Natural killer cell treated with Interleukin-12 subunit alpha and Interleukin-12 subunit beta and Interleukin-15 and Interleukin-18, amount 100 ng/mL, for 72 hours (primary cell): ENCODE results near the gene MBD1. TPM values are rescaled to one million over a fixed set of nuclear protein-coding genes. Genes with fewer than 3 reads are reported as not detected.
"Not testable (repeated sequence)": the region's sequence is repeated elsewhere in the genome, so short reads cannot be mapped to it uniquely, and the experiment has no call there.

Experiments
- ATAC-seq, 2 donors: fragments of 150-1000 bp; cut with Tn5 transposase in 1 of 2; sonication (Bioruptor Pico), chemical (Tn5 transposase) in 1 of 2; 2 replicates each; pipeline ENCODE4 v1.10.0; 2021
- DNase-seq: peaks from one replicate; pipeline ENCODE4 v3.0.0; 2022; ENCODE audit warnings: low spot score
- H3K27ac Mint-ChIP-seq, 2 donors: 1 replicate in 1 of 2; 2 replicates in 1 of 2; pipeline ENCODE4 v1.8.0; 2022; ENCODE audit warnings: mixed read lengths in 2 of 2, mild to moderate bottlenecking in 1 of 2, moderate library complexity in 1 of 2
- H3K27me3 Mint-ChIP-seq, 2 donors: 1 replicate in 1 of 2; 2 replicates in 1 of 2; pipeline ENCODE4 v1.8.0; 2022; ENCODE audit warnings: mixed read lengths in 2 of 2
- H3K36me3 Mint-ChIP-seq: one replicate; pipeline ENCODE4 v1.8.0; 2022; ENCODE audit warnings: mixed read lengths
- H3K4me1 Mint-ChIP-seq, 2 donors: 1 replicate in 1 of 2; 2 replicates in 1 of 2; pipeline ENCODE4 v1.8.0; 2022; ENCODE audit warnings: low read depth in 2 of 2, mixed read lengths in 2 of 2, mild to moderate bottlenecking in 1 of 2
- H3K4me3 Mint-ChIP-seq: one replicate; pipeline ENCODE4 v1.8.0; 2022; ENCODE audit warnings: mixed read lengths
- H3K9me3 Mint-ChIP-seq: 2 replicates; pipeline ENCODE4 v1.8.0; 2022; ENCODE audit warnings: mixed read lengths
- total RNA-seq, 2 donors: library from RNA; stranded (reverse); gene quantifications; one replicate each; pipeline ENCODE4 v1.2.3, GENCODE V29; 2022

Gene MBD1
- 100 to 1,000 TPM; 101 to 129 TPM for total RNA-seq

GRCh38 chr18:50281295-50281971, at the start of gene MBD1:
Gene MBD1, minus strand, starts transcription at chr18:50281523. Its CDS starts 1,531 bp downstream, at chr18:50279992.
- ATAC-seq = peak; percentile 93 to 95
- peak within 1 kb of the TSS; percentile 69 to 88 for H3K27ac Mint-ChIP-seq
- H3K4me3 Mint-ChIP-seq = peak within 1 kb of the TSS; percentile 91
- no peaks in the 10 kb centered on the region for H3K9me3 Mint-ChIP-seq
- DNase-seq = peak; percentile 98
- peaks cover 42 to 53% of the 10 kb centered on the region in 2 donors for H3K4me1 Mint-ChIP-seq
- peaks cover 29% of the 10 kb centered on the region for H3K36me3 Mint-ChIP-seq
- no peaks in the 10 kb centered on the region for H3K27me3 Mint-ChIP-seq

GRCh38 chr18:50330176-50330575, 48.9 kb upstream of the MBD1 start:
- Mint-ChIP-seq H3K27ac (no peak overlapping the region), H3K27me3 (peaks cover 24 to 34% of the 10 kb centered on the region in 2 donors), H3K36me3 (no peaks in the 10 kb centered on the region), H3K9me3 (no peaks in the 10 kb centered on the region), H3K4me1 (no peaks in the 10 kb centered on the region), H3K4me3 (no peak overlapping the region)
- DNase-seq (no peak), ATAC-seq (no peak)

- Mint-ChIP-seq H3K4me1 (no peaks in the 10 kb centered on the region), H3K9me3 (no peaks in the 10 kb centered on the region), H3K27ac (no peak overlapping the region)
Observed at GRCh38 chr18:50327983-50328382, 46.7 kb upstream of the MBD1 start.

GRCh38 chr18:50320719-50321118, 39.4 kb upstream of the MBD1 start:
- Mint-ChIP-seq H3K4me3 (peak overlapping the region; percentile 15), H3K4me1 (peaks cover 0 to 4% of the 10 kb centered on the region in 2 donors), H3K9me3 (no peaks in the 10 kb centered on the region), H3K36me3 (no peaks in the 10 kb centered on the region), H3K27me3 (peaks cover 23 to 32% of the 10 kb centered on the region in 2 donors), H3K27ac (no peak overlapping the region)
- DNase-seq (no peak), ATAC-seq (no peak)

More at GRCh38 chr18:50327983-50328382, 46.7 kb upstream of the MBD1 start:
- Mint-ChIP-seq H3K36me3 (no peaks in the 10 kb centered on the region), H3K27me3 (peaks cover 32 to 35% of the 10 kb centered on the region in 2 donors), H3K4me3 (no peak overlapping the region)
- ATAC-seq = no peak
- DNase-seq = no peak

- no peaks in the 10 kb centered on the region for H3K36me3 Mint-ChIP-seq
- H3K27me3 Mint-ChIP-seq = peaks cover 25 to 26% of the 10 kb centered on the region in 2 donors
- H3K4me1 Mint-ChIP-seq = peaks cover 0 to 4% of the 10 kb centered on the region in 2 donors
- H3K4me3 Mint-ChIP-seq = no peak overlapping the region
- DNase-seq (no peak), ATAC-seq (no peak)
- no peaks in the 10 kb centered on the region for H3K9me3 Mint-ChIP-seq
- H3K27ac Mint-ChIP-seq = no peak overlapping the region
Observed at GRCh38 chr18:50315100-50315871, 34.0 kb upstream of the MBD1 start.

- no peak overlapping the region for H3K4me3 Mint-ChIP-seq
- DNase-seq (no peak), ATAC-seq (no peak)
- H3K27me3 Mint-ChIP-seq = peaks cover 24 to 30% of the 10 kb centered on the region in 2 donors
- H3K9me3 Mint-ChIP-seq = no peaks in the 10 kb centered on the region
- H3K36me3 Mint-ChIP-seq = no peaks in the 10 kb centered on the region
- no peaks in the 10 kb centered on the region for H3K4me1 Mint-ChIP-seq
- no peak overlapping the region for H3K27ac Mint-ChIP-seq
Observed at GRCh38 chr18:50313873-50314460, 32.6 kb upstream of the MBD1 start.

GRCh38 chr18:50313031-50313607, 31.8 kb upstream of the MBD1 start:
- H3K36me3 Mint-ChIP-seq = no peaks in the 10 kb centered on the region
- H3K4me3 Mint-ChIP-seq = no peak overlapping the region
- ATAC-seq = no peak
- DNase-seq = no peak
- no peaks in the 10 kb centered on the region for H3K4me1 Mint-ChIP-seq
- H3K27me3 Mint-ChIP-seq = peaks cover 24% of the 10 kb centered on the region in 2 donors
- H3K27ac Mint-ChIP-seq = no peak overlapping the region
- H3K9me3 Mint-ChIP-seq = no peaks in the 10 kb centered on the region

- peaks cover 4 to 6% of the 10 kb centered on the region in 2 donors for H3K4me1 Mint-ChIP-seq
- H3K36me3 Mint-ChIP-seq = no peaks in the 10 kb centered on the region
- no peaks in the 10 kb centered on the region for H3K9me3 Mint-ChIP-seq
- H3K4me3 Mint-ChIP-seq = no peak overlapping the region
- H3K27me3 Mint-ChIP-seq = peaks cover 24% of the 10 kb centered on the region in 2 donors
- no peak overlapping the region for H3K27ac Mint-ChIP-seq
- ATAC-seq = no peak
- no peak for DNase-seq
Observed at GRCh38 chr18:50312296-50313030, 31.1 kb upstream of the MBD1 start.

- ATAC-seq (no peak), DNase-seq (no peak)
- H3K4me3 Mint-ChIP-seq = no peak overlapping the region
- no peaks in the 10 kb centered on the region for H3K9me3 Mint-ChIP-seq
- no peaks in the 10 kb centered on the region for H3K36me3 Mint-ChIP-seq
- peaks cover 16 to 19% of the 10 kb centered on the region in 2 donors for H3K27me3 Mint-ChIP-seq
- peaks cover 9 to 12% of the 10 kb centered on the region in 2 donors for H3K4me1 Mint-ChIP-seq
- no peak overlapping the region for H3K27ac Mint-ChIP-seq
Observed at GRCh38 chr18:50311650-50312049, 30.3 kb upstream of the MBD1 start.

- Mint-ChIP-seq H3K27me3 (peaks cover 16 to 22% of the 10 kb centered on the region in 2 donors), H3K9me3 (no peaks in the 10 kb centered on the region), H3K4me1 (peaks cover 9 to 12% of the 10 kb centered on the region in 2 donors)
Observed at GRCh38 chr18:50310080-50310479, 28.8 kb upstream of the MBD1 start.

GRCh38 chr18:50308851-50309250, 27.5 kb upstream of the MBD1 start:
- H3K4me3 Mint-ChIP-seq = peak overlapping the region; percentile 86
- H3K9me3 Mint-ChIP-seq, H3K27ac Mint-ChIP-seq, H3K36me3 Mint-ChIP-seq, ATAC-seq, DNase-seq: not testable (repeated sequence)
- peaks cover 9 to 12% of the 10 kb centered on the region in 2 donors for H3K4me1 Mint-ChIP-seq
- peaks cover 6 to 23% of the 10 kb centered on the region in 2 donors for H3K27me3 Mint-ChIP-seq

More at GRCh38 chr18:50310080-50310479, 28.8 kb upstream of the MBD1 start:
- no peak overlapping the region for H3K27ac Mint-ChIP-seq
- no peak for ATAC-seq
- no peak for DNase-seq
- no peaks in the 10 kb centered on the region for H3K36me3 Mint-ChIP-seq
- no peak overlapping the region for H3K4me3 Mint-ChIP-seq

- ATAC-seq = peak; percentile 99
- peaks cover 9 to 12% of the 10 kb centered on the region in 2 donors for H3K4me1 Mint-ChIP-seq
- peak; percentile 93 for DNase-seq
- peak overlapping the region; percentile 25 to 80 for H3K27ac Mint-ChIP-seq
- H3K4me3 Mint-ChIP-seq = peak overlapping the region; percentile 86
- H3K27me3 Mint-ChIP-seq = peaks cover 6 to 22% of the 10 kb centered on the region in 2 donors
- H3K9me3 Mint-ChIP-seq = no peaks in the 10 kb centered on the region
- no peaks in the 10 kb centered on the region for H3K36me3 Mint-ChIP-seq
Observed at GRCh38 chr18:50307738-50308470, 26.6 kb upstream of the MBD1 start.
